Measurements from ENCODE around the gene ATE1.
"Not testable (repeated sequence)": the region's sequence is repeated elsewhere in the genome, so short reads cannot be mapped to it uniquely, and the experiment has no call there.

Gene ATE1

GRCh38 chr10:121831777-121832176 lies 96.1 kb downstream of the ATE1 start:
- no peak for DNase-seq (ENCODE audit: low spot score)

GRCh38 chr10:121831237-121831636 lies 96.6 kb downstream of the ATE1 start:
- no peak for DNase-seq (ENCODE audit: low spot score)

GRCh38 chr10:121830101-121830500 lies 97.7 kb downstream of the ATE1 start:
- no peak for DNase-seq (ENCODE audit: low spot score)

GRCh38 chr10:121828045-121828444 lies 99.8 kb downstream of the ATE1 start:
- no peak for DNase-seq (ENCODE audit: low spot score)

GRCh38 chr10:121826773-121827172 lies 101.1 kb downstream of the ATE1 start:
- DNase-seq (ENCODE audit: low spot score) = not testable (repeated sequence)

GRCh38 chr10:121823993-121824463 lies 103.8 kb downstream of the ATE1 start:
- peak; percentile 27 for DNase-seq (ENCODE audit: low spot score)

GRCh38 chr10:121822724-121823123 lies 105.1 kb downstream of the ATE1 start:
- DNase-seq (ENCODE audit: low spot score) = no peak

GRCh38 chr10:121822180-121822579 lies 105.7 kb downstream of the ATE1 start:
- DNase-seq (ENCODE audit: low spot score) = no peak

GRCh38 chr10:121819049-121819448 lies 108.8 kb downstream of the ATE1 start:
- no peak for DNase-seq (ENCODE audit: low spot score)

GRCh38 chr10:121818599-121818998 lies 109.2 kb downstream of the ATE1 start:
- no peak for DNase-seq (ENCODE audit: low spot score)

GRCh38 chr10:121816197-121816596 lies 111.6 kb downstream of the ATE1 start:
- no peak for DNase-seq (ENCODE audit: low spot score)

GRCh38 chr10:121813857-121814256 lies 114.0 kb downstream of the ATE1 start:
- no peak for DNase-seq (ENCODE audit: low spot score)

- DNase-seq (ENCODE audit: low spot score) = peak; percentile 40
Observed at GRCh38 chr10:121813211-121813815, 114.5 kb downstream of the ATE1 start.

GRCh38 chr10:121812031-121812430 lies 115.8 kb downstream of the ATE1 start:
- no peak for DNase-seq (ENCODE audit: low spot score)

- no peak for DNase-seq (ENCODE audit: low spot score)
Observed at GRCh38 chr10:121811386-121811785, 116.4 kb downstream of the ATE1 start.

GRCh38 chr10:121808835-121809234 lies 119.0 kb downstream of the ATE1 start:
- no peak for DNase-seq (ENCODE audit: low spot score)

- no peak for DNase-seq (ENCODE audit: low spot score)
Observed at GRCh38 chr10:121804460-121804859, 123.4 kb downstream of the ATE1 start.

- DNase-seq (ENCODE audit: low spot score) = no peak
Observed at GRCh38 chr10:121803611-121804010, 124.2 kb downstream of the ATE1 start.

GRCh38 chr10:121800831-121801230 lies 127.0 kb downstream of the ATE1 start:
- DNase-seq (ENCODE audit: low spot score) = no peak

GRCh38 chr10:121800146-121800545 lies 127.7 kb downstream of the ATE1 start:
- DNase-seq (ENCODE audit: low spot score) = no peak

GRCh38 chr10:121797490-121797889 lies 130.3 kb downstream of the ATE1 start:
- DNase-seq (ENCODE audit: low spot score) = no peak

- no peak for DNase-seq (ENCODE audit: low spot score)
Observed at GRCh38 chr10:121796342-121796741, 131.5 kb downstream of the ATE1 start.

GRCh38 chr10:121792198-121792597 lies 135.6 kb downstream of the ATE1 start:
- DNase-seq (ENCODE audit: low spot score) = no peak

GRCh38 chr10:121791761-121792160 lies 136.1 kb downstream of the ATE1 start:
- no peak for DNase-seq (ENCODE audit: low spot score)

All from hepatic stellate cell (primary cell).